HUES48 (cell line): ENCODE results near the gene EVI5L.

Source experiments
- H3K27ac ChIP-seq: one replicate; pipeline ENCODE4 v1.7.0; 2013; ENCODE audit warnings: low read depth, low read length, inconsistent platforms
- H3K27me3 ChIP-seq: 2 replicates; pipeline ENCODE4 v1.6.1; 2013; ENCODE audit warnings: mild to moderate bottlenecking, low read length; ENCODE audit not compliant: control insufficient read depth, insufficient read depth
- H3K36me3 ChIP-seq: 2 replicates; pipeline ENCODE4 v1.6.1; 2013; ENCODE audit warnings: low read length; ENCODE audit not compliant: control insufficient read depth, insufficient read depth
- H3K4me1 ChIP-seq: 2 replicates; pipeline ENCODE4 v1.6.1; 2013; ENCODE audit warnings: mild to moderate bottlenecking, low read length; ENCODE audit not compliant: control insufficient read depth, insufficient read depth
- H3K4me3 ChIP-seq: 2 replicates; pipeline ENCODE4 v1.5.1; 2013; ENCODE audit warnings: mild to moderate bottlenecking, low read depth, low read length
- H3K9ac ChIP-seq: 2 replicates; pipeline ENCODE4 v1.6.1; 2013; ENCODE audit warnings: mild to moderate bottlenecking, low read depth, low read length, moderate library complexity
- H3K9me3 ChIP-seq: 2 replicates; pipeline ENCODE4 v1.6.1; 2013; ENCODE audit warnings: low read length; ENCODE audit not compliant: control insufficient read depth, insufficient read depth

EVI5L gene

DNA sequence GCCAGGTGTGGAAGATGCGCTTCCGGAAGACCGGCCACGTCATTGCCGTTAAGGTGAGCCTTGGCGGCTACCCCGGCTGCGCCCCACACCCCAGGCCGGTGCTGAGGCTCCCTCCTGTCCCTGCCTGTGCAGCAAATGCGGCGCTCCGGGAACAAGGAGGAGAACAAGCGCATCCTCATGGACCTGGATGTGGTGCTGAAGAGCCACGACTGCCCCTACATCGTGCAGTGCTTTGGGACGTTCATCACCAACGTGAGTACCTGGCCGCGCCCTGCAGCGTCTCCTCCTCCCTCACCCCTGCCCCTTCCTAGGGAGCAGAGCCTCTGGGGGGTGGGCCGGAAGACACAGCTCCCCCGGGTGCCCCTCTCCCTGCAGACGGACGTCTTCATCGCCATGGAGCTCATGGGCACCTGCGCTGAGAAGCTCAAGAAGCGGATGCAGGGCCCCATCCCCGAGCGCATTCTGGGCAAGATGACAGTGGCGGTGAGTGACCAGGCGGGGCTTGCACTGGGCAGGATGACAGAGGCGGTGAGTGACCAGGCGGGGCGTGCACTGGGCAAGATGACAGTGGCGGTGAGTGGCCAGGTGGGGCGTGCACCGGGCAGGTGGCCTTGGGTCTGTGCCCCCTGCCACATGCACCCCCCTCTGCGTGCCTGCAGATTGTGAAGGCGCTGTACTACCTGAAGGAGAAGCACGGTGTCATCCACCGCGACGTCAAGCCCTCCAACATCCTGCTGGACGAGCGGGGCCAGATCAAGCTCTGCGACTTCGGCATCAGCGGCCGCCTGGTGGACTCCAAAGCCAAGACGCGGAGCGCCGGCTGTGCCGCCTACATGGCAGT lies 80.5 kb downstream of the EVI5L start:
- Histone ChIP-seq H3K36me3 (peaks cover 35% of the 10 kb centered on the region), H3K4me1 (no peaks in the 10 kb centered on the region), H3K4me3 (no peak overlapping the region), H3K9ac (no peak overlapping the region), H3K27me3 (peaks cover 11% of the 10 kb centered on the region), H3K9me3 (no peaks in the 10 kb centered on the region), H3K27ac (no peak overlapping the region)

DNA sequence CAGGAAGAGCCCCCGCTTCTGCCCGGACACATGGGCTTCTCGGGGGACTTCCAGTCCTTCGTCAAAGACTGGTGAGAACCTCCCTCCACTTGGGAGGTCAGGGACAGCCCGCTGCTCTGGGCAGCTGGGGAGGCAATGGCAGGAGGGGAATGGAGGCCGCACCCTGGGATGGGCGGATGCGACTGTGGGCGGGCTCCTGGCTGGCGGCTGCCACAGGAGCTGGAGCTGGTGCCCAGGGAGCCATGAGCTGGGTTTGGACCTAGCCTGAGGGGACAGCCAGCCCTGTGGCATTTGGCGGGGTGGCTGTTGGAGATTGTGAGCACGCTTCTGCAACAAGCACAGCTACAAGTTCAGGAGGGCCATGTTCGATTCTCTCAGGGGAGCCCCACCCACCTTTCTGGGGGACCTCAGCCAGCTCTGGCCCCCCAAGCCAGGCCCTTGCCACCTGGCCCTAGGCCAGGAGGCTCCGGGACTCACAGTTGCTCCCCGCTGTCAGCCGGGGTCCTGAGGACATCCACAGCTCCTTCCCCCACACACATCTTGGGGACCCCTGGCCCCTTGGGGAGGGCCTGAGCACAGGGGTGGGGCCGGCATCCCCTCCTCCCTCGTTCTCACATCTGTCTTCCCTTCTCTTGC lies 81.6 kb downstream of the EVI5L start:
- Histone ChIP-seq H3K4me1 (no peaks in the 10 kb centered on the region; the same call in 1 of the 2 replicates), H3K27ac (no peak overlapping the region), H3K9me3 (no peaks in the 10 kb centered on the region), H3K27me3 (peaks cover 21% of the 10 kb centered on the region), H3K36me3 (peaks cover 27% of the 10 kb centered on the region), H3K4me3 (no peak overlapping the region), H3K9ac (no peak overlapping the region)

DNA sequence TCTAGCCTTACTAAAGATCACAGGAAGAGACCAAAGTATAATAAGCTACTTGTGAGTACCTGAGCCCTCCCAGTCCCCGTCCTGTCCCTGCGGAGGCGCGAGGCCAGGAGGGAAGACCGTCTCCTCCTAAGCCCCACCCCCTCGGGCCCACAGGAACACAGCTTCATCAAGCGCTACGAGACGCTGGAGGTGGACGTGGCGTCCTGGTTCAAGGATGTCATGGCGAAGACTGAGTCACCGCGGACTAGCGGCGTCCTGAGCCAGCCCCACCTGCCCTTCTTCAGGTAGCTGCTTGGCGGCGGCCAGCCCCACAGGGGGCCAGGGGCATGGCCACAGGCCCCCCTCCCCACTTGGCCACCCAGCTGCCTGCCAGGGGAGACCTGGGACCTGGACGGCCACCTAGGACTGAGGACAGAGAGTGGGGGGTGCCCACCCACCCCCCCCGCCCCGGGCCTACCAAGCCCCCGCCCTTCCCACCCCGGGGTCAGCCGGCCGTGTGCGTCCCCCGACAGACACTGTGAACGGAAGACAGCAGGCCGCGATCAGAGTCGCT lies 82.2 kb downstream of the EVI5L start:
- Histone ChIP-seq H3K27ac (no peak overlapping the region), H3K27me3 (peaks cover 26% of the 10 kb centered on the region), H3K4me3 (no peak overlapping the region), H3K36me3 (peaks cover 27% of the 10 kb centered on the region), H3K4me1 (no peaks in the 10 kb centered on the region; the same call in 1 of the 2 replicates), H3K9ac (no peak overlapping the region), H3K9me3 (no peaks in the 10 kb centered on the region)

DNA sequence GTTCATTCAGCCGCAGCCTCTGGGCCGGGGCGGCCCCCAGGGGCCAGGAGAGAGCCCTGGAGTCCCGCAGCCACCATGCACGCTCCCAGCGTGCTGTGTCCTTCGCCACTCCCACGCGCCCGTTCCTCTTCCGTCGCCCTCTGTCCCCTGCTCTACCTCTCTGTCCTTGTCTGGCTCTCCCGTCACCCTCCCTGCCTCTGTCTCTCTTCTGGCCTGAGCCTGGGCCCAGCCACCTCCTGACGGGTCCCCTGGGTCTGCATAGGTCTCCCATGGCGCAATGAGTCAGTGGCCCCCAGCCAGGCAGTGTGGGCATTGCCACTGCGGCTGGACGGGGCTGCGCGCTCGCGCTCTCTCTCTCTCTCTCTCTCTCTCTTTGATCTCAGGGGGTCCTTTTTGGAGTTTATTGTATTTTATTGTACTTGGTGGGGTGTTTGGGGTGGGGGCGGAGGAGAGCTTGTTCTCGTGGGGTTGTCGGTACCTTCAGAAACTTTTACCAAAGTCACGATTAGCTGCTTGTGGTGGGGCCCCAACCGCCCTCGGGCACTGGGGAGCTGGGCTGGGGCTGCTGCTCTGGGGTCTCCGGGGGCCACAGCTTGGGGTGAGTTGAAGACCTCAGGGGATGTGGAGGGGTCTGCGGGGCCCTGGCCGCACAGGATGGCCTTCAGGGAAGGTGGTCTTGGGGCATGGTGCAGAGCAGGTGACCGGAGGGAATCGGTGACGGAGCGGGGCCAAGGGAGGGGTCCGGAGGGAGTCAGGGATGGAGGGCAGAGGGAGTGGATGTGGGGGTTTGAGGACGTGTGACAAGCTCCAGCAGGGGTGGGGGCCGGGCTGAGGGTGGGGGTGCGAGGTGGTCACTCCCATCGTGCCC lies 82.9 kb downstream of the EVI5L start:
- H3K4me3 ChIP-seq, result no peak overlapping the region
- no peak overlapping the region for H3K9ac ChIP-seq
- no peaks in the 10 kb centered on the region; the same call in 1 of the 2 replicates for H3K4me1 ChIP-seq
- no peaks in the 10 kb centered on the region for H3K9me3 ChIP-seq
- no peak overlapping the region for H3K27ac ChIP-seq
- H3K27me3 ChIP-seq, result peaks cover 33% of the 10 kb centered on the region
- H3K36me3 ChIP-seq, result peaks cover 27% of the 10 kb centered on the region

DNA sequence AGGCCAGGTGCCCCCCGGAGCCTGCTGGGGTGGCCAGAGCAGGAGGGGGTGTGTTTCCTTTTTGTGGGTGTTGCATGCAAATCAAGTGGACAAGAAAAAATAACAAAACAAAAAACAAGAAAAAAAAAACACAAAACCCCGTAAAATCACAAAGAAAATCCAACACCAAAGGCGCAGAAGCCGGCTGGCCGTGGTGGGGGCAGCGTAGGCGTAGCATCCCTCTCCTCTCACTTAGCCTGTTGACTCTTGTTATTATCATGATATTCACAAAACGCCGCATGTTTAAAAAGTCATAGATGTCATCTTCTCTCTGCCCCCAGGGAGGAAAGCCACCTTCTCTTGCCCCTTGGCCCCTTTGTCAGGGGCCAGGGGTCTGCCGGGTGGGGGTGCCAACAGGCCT lies 83.6 kb downstream of the EVI5L start:
- H3K27ac ChIP-seq, result no peak overlapping the region
- H3K27me3 ChIP-seq, result peaks cover 41% of the 10 kb centered on the region
- no peaks in the 10 kb centered on the region; the same call in 1 of the 2 replicates for H3K4me1 ChIP-seq
- H3K4me3 ChIP-seq, result no peak overlapping the region
- H3K9me3 ChIP-seq, result no peaks in the 10 kb centered on the region
- no peak overlapping the region for H3K9ac ChIP-seq
- H3K36me3 ChIP-seq, result peaks cover 27% of the 10 kb centered on the region

DNA sequence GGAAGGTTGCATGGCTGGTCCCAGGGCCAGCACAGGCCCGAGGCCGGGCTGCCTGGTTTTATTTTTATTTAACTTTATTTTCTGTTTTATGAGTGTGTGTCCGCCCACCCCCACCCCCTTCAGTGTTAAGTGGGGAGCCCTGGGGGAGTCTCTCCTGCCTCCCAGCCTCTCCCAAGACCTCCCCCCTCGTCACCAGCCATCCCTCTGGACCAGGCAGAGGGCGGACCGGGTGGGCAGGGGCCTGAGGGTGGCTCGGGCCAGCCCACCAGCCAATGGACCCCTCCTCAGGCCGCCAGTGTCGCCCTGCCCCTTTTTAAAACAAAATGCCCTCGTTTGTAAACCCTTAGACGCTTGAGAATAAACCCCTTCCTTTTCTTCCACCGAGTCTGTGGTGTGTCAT lies 84.1 kb downstream of the EVI5L start:
- Histone ChIP-seq H3K9me3 (no peaks in the 10 kb centered on the region), H3K27ac (no peak overlapping the region), H3K36me3 (peaks cover 27% of the 10 kb centered on the region), H3K27me3 (peaks cover 44% of the 10 kb centered on the region), H3K4me1 (no peaks in the 10 kb centered on the region; the same call in 1 of the 2 replicates), H3K4me3 (no peak overlapping the region), H3K9ac (no peak overlapping the region)
